Neural cell (in vitro differentiated cells): ENCODE data around the gene CAMK2G. TPM values are rescaled to one million over a fixed set of nuclear protein-coding genes. Genes with fewer than 3 reads are reported as not detected.
"Not testable (repeated sequence)": the region's sequence is repeated elsewhere in the genome, so short reads cannot be mapped to it uniquely, and the experiment has no call there.

Experiments used
- H2AFZ ChIP-seq: fragments of 200-600, 300-800 bp; sonication (generic), shearing (Covaris generic); 2 replicates; pipeline ENCODE4 v1.6.0; 2014; ENCODE audit warnings: low read depth, mild to moderate bottlenecking, antibody characterized with exemption, low read length, moderate library complexity
- H3F3A ChIP-seq: fragments of 200-600 bp; shearing (Covaris generic); 2 replicates; pipeline ENCODE4 v1.6.1; 2016; ENCODE audit warnings: mild to moderate bottlenecking, moderate library complexity, mixed read lengths, antibody characterized with exemption, low read length; ENCODE audit not compliant: insufficient read depth, poor library complexity, severe bottlenecking
- H3K27ac ChIP-seq: fragments of 200-600, 300-800 bp; sonication (generic), shearing (Covaris generic); 2 replicates; pipeline ENCODE4 v1.5.1; 2014; ENCODE audit warnings: mild to moderate bottlenecking, low read length, moderate library complexity
- H3K27me3 ChIP-seq: fragments of 300-800, 200-600 bp; sonication (generic), shearing (Covaris generic); 2 replicates; pipeline ENCODE4 v1.6.0; 2014; ENCODE audit warnings: mild to moderate bottlenecking, low read depth, low read length, moderate library complexity; ENCODE audit not compliant: insufficient read depth
- H3K36me3 ChIP-seq: fragments of 300-800, 200-600 bp; sonication (generic), shearing (Covaris generic); 2 replicates; pipeline ENCODE4 v1.5.1; 2014; ENCODE audit warnings: mild to moderate bottlenecking, antibody characterized with exemption, low read length, moderate library complexity; ENCODE audit not compliant: insufficient read depth
- H3K4me2 ChIP-seq: fragments of 300-800, 200-600 bp; sonication (generic), shearing (Covaris generic); 2 replicates; pipeline ENCODE4 v1.6.0; 2014; ENCODE audit warnings: mild to moderate bottlenecking, low read length
- H3K4me3 ChIP-seq: fragments of 300-800, 200-600 bp; sonication (generic), shearing (Covaris generic); 2 replicates; pipeline ENCODE4 v1.5.1; 2014; ENCODE audit warnings: mild to moderate bottlenecking, low read length, moderate library complexity
- H3K79me2 ChIP-seq: fragments of 200-600 bp; shearing (Covaris generic); replicated peaks from 2 replicates; pipeline ENCODE4 v1.6.0; 2014; ENCODE audit warnings: mild to moderate bottlenecking, low read length, moderate library complexity; ENCODE audit not compliant: insufficient read depth
- H3K9ac ChIP-seq: fragments of 300-800, 200-600 bp; sonication (generic), shearing (Covaris generic); 2 replicates; pipeline ENCODE4 v1.6.1; 2016; ENCODE audit warnings: mild to moderate bottlenecking, low read length, mixed read lengths
- H3K9me2 ChIP-seq: fragments of 200-600 bp; shearing (Covaris generic); 2 replicates; pipeline ENCODE4 v1.6.1; 2016; ENCODE audit warnings: mild to moderate bottlenecking, low read length, mixed read lengths; ENCODE audit not compliant: insufficient read depth
- H3K9me3 ChIP-seq: fragments of 200-600, 300-800 bp; sonication (generic), shearing (Covaris generic); 2 replicates; pipeline ENCODE4 v1.6.1; 2016; ENCODE audit warnings: mild to moderate bottlenecking, mixed run types, low read length, moderate library complexity, mixed read lengths
- H4K20me1 ChIP-seq: fragments of 200-600 bp; shearing (Covaris generic); 2 replicates; pipeline ENCODE4 v1.6.1; 2016; ENCODE audit warnings: mild to moderate bottlenecking, mixed run types; ENCODE audit not compliant: insufficient read depth
- CTCF ChIP-seq: fragments of 450-650 bp; IDR thresholded peaks from 2 replicates; pipeline ENCODE4 v1.5.1; 2014; ENCODE audit warnings: antibody characterized with exemption, mild to moderate bottlenecking, moderate library complexity; ENCODE audit not compliant: poor library complexity, severe bottlenecking
- EP300 ChIP-seq: fragments of 450-650 bp; conservative IDR thresholded peaks from 2 replicates; pipeline ENCODE4 v1.6.1; 2014; ENCODE audit warnings: antibody characterized with exemption, mild to moderate bottlenecking, moderate library complexity; ENCODE audit not compliant: poor library complexity, severe bottlenecking
- EZH2 ChIP-seq: fragments of 200-600, 300-800 bp; shearing (Covaris generic), sonication (generic); IDR thresholded peaks from 2 replicates; pipeline ENCODE4 v1.6.1; 2014; ENCODE audit warnings: antibody characterized with exemption, low read length, borderline replicate concordance, mild to moderate bottlenecking; ENCODE audit not compliant: insufficient read depth, poor library complexity, severe bottlenecking
- MXI1 ChIP-seq: fragments of 450-650 bp; conservative IDR thresholded peaks from 2 replicates; pipeline ENCODE4 v1.6.1; 2014; ENCODE audit warnings: antibody characterized with exemption, mild to moderate bottlenecking; ENCODE audit not compliant: poor library complexity, severe bottlenecking
- POLR2AphosphoS5 ChIP-seq: IDR thresholded peaks from 2 replicates; pipeline ENCODE4 v1.6.1; 2012
- RAD21 ChIP-seq: fragments of 450-650 bp; conservative IDR thresholded peaks from 2 replicates; pipeline ENCODE4 v1.6.1; 2014; ENCODE audit warnings: antibody characterized with exemption, mild to moderate bottlenecking, moderate library complexity
- SMC3 ChIP-seq: fragments of 450-650 bp; conservative IDR thresholded peaks from 2 replicates; pipeline ENCODE4 v1.6.1; 2014; ENCODE audit warnings: antibody characterized with exemption, mild to moderate bottlenecking, moderate library complexity; ENCODE audit not compliant: poor library complexity
- TAF1 ChIP-seq: IDR thresholded peaks from 2 replicates; pipeline ENCODE4 v1.6.1; 2012; ENCODE audit warnings: low read depth
- polyA plus RNA-seq: library from polyadenylated mRNA; depleted of rRNA; stranded (reverse); fragments of >200 nt; gene quantifications from 2 replicates; pipeline ENCODE4 v1.2.3, GENCODE V29; 2014
- TF ChIP-seq, protein P1 (sequence below): IDR thresholded peaks from 2 replicates; pipeline ENCODE4 v1.6.1; 2012; ENCODE audit warnings: borderline replicate concordance

Gene CAMK2G
- polyA plus RNA-seq, 1 donor from 2014 or later = 55.4 TPM

GRCh38 chr10:73890261-73890660, 15.9 kb upstream of the CAMK2G start:
- Histone ChIP-seq H3K36me3 (no peaks in the 10 kb centered on the region), H3F3A (no peaks in the 10 kb centered on the region), H4K20me1 (no peaks in the 10 kb centered on the region), H3K4me2 (no peak overlapping the region), H2AFZ (no peak overlapping the region), H3K9me3 (no peaks in the 10 kb centered on the region), H3K27me3 (no peaks in the 10 kb centered on the region), H3K4me3 (no peak overlapping the region), H3K9ac (no peak overlapping the region), H3K27ac (no peak overlapping the region), H3K9me2 (no peaks in the 10 kb centered on the region), H3K79me2 (no peaks in the 10 kb centered on the region)
- no peak for TF ChIP-seq TAF1
- no peak for TF ChIP-seq CTCF
- no peak for TF ChIP-seq MXI1
- no peak for TF ChIP-seq POLR2AphosphoS5
- TF ChIP-seq EZH2 = no peak
- no peak for TF ChIP-seq RAD21
- no peak for TF ChIP-seq EP300

GRCh38 chr10:73889416-73889815, 15.1 kb upstream of the CAMK2G start:
- H3K27me3 ChIP-seq, H3K9me2 ChIP-seq, H4K20me1 ChIP-seq, H2AFZ ChIP-seq, H3K4me3 ChIP-seq, H3K79me2 ChIP-seq, H3K4me2 ChIP-seq, H3K27ac ChIP-seq, H3F3A ChIP-seq, H3K9me3 ChIP-seq, H3K9ac ChIP-seq, H3K36me3 ChIP-seq: not testable (repeated sequence)

GRCh38 chr10:73889014-73889413, 14.7 kb upstream of the CAMK2G start:
- Histone ChIP-seq H2AFZ (no peak overlapping the region), H3K27ac (no peak overlapping the region), H3K36me3 (no peaks in the 10 kb centered on the region), H3F3A (no peaks in the 10 kb centered on the region), H3K9me2 (no peaks in the 10 kb centered on the region), H3K4me2 (no peak overlapping the region), H3K9ac (no peak overlapping the region), H4K20me1 (no peaks in the 10 kb centered on the region), H3K4me3 (no peak overlapping the region), H3K79me2 (no peaks in the 10 kb centered on the region), H3K27me3 (no peaks in the 10 kb centered on the region), H3K9me3 (no peaks in the 10 kb centered on the region)
- TF ChIP-seq RAD21 = no peak
- TF ChIP-seq, protein P1, sequence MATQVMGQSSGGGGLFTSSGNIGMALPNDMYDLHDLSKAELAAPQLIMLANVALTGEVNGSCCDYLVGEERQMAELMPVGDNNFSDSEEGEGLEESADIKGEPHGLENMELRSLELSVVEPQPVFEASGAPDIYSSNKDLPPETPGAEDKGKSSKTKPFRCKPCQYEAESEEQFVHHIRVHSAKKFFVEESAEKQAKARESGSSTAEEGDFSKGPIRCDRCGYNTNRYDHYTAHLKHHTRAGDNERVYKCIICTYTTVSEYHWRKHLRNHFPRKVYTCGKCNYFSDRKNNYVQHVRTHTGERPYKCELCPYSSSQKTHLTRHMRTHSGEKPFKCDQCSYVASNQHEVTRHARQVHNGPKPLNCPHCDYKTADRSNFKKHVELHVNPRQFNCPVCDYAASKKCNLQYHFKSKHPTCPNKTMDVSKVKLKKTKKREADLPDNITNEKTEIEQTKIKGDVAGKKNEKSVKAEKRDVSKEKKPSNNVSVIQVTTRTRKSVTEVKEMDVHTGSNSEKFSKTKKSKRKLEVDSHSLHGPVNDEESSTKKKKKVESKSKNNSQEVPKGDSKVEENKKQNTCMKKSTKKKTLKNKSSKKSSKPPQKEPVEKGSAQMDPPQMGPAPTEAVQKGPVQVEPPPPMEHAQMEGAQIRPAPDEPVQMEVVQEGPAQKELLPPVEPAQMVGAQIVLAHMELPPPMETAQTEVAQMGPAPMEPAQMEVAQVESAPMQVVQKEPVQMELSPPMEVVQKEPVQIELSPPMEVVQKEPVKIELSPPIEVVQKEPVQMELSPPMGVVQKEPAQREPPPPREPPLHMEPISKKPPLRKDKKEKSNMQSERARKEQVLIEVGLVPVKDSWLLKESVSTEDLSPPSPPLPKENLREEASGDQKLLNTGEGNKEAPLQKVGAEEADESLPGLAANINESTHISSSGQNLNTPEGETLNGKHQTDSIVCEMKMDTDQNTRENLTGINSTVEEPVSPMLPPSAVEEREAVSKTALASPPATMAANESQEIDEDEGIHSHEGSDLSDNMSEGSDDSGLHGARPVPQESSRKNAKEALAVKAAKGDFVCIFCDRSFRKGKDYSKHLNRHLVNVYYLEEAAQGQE = no peak
- TF ChIP-seq MXI1 = no peak
- no peak for TF ChIP-seq EP300
- no peak for TF ChIP-seq POLR2AphosphoS5
- TF ChIP-seq TAF1 = no peak
- no peak for TF ChIP-seq SMC3
- TF ChIP-seq EZH2 = no peak
- TF ChIP-seq CTCF = no peak
